ENCODE results near the gene BLMH.

Gene BLMH

DNA sequence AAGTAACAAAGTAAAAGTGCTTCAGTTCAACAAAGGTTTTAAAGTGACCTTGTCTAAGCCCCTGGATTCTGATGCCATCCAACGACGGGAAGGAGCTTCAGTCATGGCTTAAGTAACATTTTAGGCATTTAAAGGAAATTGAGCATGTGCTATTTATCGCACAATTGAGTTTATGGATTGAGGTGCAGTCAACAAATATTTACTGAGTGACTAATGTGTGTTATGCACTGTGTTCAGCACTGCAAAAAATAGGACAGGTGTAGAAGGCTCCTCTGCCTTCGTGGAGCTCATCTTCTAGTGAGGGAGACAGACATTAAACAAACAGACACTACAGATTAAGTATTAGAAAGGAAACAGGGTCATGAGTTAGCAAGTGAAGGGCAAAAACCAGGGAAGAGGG lies 29.6 kb upstream of the BLMH start:
- DNase-seq (ENCODE audit: extremely low read depth, low read depth): no peak
- TF ChIP-seq, protein P1, sequence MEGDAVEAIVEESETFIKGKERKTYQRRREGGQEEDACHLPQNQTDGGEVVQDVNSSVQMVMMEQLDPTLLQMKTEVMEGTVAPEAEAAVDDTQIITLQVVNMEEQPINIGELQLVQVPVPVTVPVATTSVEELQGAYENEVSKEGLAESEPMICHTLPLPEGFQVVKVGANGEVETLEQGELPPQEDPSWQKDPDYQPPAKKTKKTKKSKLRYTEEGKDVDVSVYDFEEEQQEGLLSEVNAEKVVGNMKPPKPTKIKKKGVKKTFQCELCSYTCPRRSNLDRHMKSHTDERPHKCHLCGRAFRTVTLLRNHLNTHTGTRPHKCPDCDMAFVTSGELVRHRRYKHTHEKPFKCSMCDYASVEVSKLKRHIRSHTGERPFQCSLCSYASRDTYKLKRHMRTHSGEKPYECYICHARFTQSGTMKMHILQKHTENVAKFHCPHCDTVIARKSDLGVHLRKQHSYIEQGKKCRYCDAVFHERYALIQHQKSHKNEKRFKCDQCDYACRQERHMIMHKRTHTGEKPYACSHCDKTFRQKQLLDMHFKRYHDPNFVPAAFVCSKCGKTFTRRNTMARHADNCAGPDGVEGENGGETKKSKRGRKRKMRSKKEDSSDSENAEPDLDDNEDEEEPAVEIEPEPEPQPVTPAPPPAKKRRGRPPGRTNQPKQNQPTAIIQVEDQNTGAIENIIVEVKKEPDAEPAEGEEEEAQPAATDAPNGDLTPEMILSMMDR (IDR thresholded peaks at IDR 0.05; ENCODE audit: low read depth, low read length, missing control alignments): no peak
- no peak overlapping the region for H3K4me3 ChIP-seq (replicated peaks; ENCODE audit: low read depth, low read length)

DNA sequence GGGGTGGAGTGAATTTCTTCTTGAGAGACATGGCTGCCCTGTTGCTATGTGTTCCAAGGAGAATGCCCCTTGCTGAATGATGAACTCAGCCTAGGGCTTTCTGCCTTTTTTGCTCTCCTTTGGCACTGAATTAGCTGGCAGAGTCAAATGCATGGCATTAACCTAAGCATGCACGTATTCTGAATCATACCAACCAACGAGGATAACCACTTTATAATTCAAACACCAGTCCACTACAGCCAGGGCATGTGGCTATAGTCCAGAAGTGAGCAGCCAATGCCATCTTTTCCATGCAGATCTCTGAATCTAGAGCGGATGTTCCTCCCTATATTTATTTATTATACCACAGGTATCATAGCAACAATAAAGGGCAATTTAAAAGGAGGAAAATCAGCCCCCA lies 26.4 kb upstream of the BLMH start:
- no peak for DNase-seq (ENCODE audit: extremely low read depth, low read depth)
- H3K4me3 ChIP-seq (replicated peaks; ENCODE audit: low read depth, low read length): no peak overlapping the region
- TF ChIP-seq, protein P1 (IDR thresholded peaks at IDR 0.05; ENCODE audit: low read depth, low read length, missing control alignments): no peak

DNA sequence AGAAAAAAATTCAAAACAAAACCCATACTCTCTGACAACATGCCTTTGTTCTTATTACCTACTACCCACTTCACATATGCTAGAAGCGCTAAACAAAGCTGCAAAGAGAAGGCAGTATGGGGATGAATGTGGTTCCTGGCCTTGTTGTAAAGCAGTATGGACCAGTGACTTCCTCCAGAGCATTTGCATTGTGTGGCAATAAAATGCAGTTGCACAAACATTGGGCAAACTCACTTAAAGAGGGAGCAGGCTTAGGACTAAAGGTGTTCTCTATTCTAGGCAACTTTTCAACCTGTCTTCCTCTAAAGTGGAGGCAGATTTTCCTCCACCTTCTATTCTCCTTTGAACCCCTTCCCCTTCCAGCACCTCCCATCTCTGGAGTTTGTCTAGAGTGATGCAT lies 25.0 kb upstream of the BLMH start:
- TF ChIP-seq, protein P1 (IDR thresholded peaks at IDR 0.05; ENCODE audit: low read depth, low read length, missing control alignments): no peak
- no peak for DNase-seq (ENCODE audit: extremely low read depth, low read depth)
- H3K4me3 ChIP-seq (replicated peaks; ENCODE audit: low read depth, low read length): no peak overlapping the region

DNA sequence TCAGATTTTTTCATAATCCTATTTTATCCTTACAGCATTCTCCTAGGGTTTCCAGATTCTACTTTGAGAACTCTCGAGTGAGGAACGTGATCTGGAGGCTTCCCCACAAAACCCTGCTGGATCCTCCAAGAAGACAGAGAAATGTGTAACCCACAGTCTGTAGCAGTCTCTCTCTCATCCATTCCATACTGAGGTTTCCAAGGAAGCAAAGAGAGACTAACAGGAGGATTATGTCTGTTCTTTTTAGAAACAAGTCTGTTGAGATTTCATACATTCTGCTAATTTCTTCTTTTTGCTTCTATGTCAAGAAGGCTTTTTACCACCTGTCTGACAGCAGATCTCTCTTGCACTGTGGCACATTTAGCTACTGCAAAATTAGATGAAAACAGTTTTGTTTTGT lies 23.4 kb upstream of the BLMH start:
- H3K4me3 ChIP-seq (replicated peaks; ENCODE audit: low read depth, low read length): no peak overlapping the region
- TF ChIP-seq, protein P1 (IDR thresholded peaks at IDR 0.05; ENCODE audit: low read depth, low read length, missing control alignments): no peak
- no peak for DNase-seq (ENCODE audit: extremely low read depth, low read depth)

DNA sequence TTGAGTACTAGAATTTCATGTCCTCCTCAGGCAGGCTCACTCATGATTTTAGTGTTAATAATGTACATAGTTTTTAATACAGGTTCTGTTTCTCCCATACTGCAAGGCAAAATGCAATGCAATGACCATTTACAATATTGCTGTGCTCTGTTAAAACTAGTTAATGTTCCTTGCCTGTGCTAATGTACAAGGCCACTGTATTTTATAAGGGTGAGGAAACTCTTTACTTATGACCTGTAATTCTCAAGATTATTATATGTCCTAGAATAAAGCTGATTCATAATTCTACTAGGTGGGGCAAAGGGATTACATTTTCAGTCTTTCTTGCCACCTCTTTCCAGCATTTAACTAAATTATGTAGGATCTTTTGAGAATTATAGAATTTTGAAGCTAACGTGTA lies 22.7 kb upstream of the BLMH start:
- no peak overlapping the region for H3K4me3 ChIP-seq (replicated peaks; ENCODE audit: low read depth, low read length)
- TF ChIP-seq, protein P1 (IDR thresholded peaks at IDR 0.05; ENCODE audit: low read depth, low read length, missing control alignments): no peak
- DNase-seq (ENCODE audit: extremely low read depth, low read depth): no peak

DNA sequence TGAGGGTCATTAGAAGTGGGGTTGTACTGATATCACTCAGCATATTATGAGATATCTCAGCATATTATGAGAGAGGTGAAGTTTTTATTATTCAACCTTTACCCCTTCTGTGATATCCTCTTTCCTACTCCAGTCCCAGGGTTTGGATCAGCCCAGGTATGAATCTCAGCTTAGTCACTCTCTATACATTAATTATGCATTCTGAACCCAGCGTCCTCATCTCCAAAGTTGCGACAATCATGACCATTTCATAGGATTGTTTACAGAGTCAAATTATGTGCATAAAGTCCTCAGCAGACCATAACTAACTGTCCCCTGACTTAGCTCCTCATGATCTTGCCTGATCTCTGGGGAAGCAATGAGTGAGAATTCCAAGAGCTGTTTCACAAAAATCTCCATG lies 20.5 kb upstream of the BLMH start:
- no peak for DNase-seq (ENCODE audit: extremely low read depth, low read depth)
- TF ChIP-seq, protein P1 (IDR thresholded peaks at IDR 0.05; ENCODE audit: low read depth, low read length, missing control alignments): no peak

DNA sequence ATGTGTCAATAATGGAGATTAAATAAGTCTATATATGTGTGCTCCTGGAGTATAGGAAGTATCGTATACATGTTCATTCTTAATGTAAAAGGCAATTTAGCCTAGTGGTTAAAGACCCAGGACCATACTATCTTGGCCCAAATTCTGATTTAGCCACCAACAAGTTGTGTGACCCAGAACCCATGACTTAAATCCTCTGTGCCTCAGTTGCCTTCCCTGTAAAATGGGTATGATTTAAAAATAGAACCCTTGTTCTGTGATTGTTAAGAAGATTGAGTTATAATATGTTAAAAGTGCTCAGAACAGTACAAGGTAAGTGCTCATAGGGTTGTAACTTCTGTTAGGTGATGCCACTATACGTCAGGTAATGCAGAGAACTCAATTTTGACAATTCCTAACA lies 18.8 kb upstream of the BLMH start:
- DNase-seq (ENCODE audit: extremely low read depth, low read depth): no peak
- TF ChIP-seq, protein P1 (IDR thresholded peaks at IDR 0.05; ENCODE audit: low read depth, low read length, missing control alignments): no peak
- H3K4me3 ChIP-seq (replicated peaks; ENCODE audit: low read depth, low read length): no peak overlapping the region

More for the DNA sequence above, 20.5 kb upstream of the BLMH start:
- no peak overlapping the region for H3K4me3 ChIP-seq (replicated peaks; ENCODE audit: low read depth, low read length)

Measured in HFF-Myc (cell line).